GM06990 (cell line): ENCODE results near the gene KRT7.

Experiments used
- DNase-seq: peaks from one replicate; pipeline ENCODE4 v3.0.0-alpha.2; 2011; ENCODE audit not compliant: insufficient read length; ENCODE audit errors: extremely low read depth
- H3K27me3 ChIP-seq: replicated peaks from 2 replicates; pipeline ENCODE4 v1.6.0; 2011; ENCODE audit warnings: low read length; ENCODE audit not compliant: control insufficient read depth, insufficient read depth
- H3K36me3 ChIP-seq: 2 replicates; pipeline ENCODE4 v1.5.1; 2011; ENCODE audit warnings: low read length; ENCODE audit not compliant: control insufficient read depth, insufficient read depth
- H3K4me3 ChIP-seq: replicated peaks from 2 replicates; pipeline ENCODE4 v1.5.1; 2011; ENCODE audit warnings: low read depth, mild to moderate bottlenecking, control low read depth, low read length
- CTCF ChIP-seq: IDR thresholded peaks from 2 replicates; pipeline ENCODE4 v1.5.1; 2011; ENCODE audit warnings: low read length, control low read depth, mild to moderate bottlenecking, inconsistent platforms; ENCODE audit not compliant: insufficient read depth, poor library complexity, severe bottlenecking

The KRT7 gene

DNA sequence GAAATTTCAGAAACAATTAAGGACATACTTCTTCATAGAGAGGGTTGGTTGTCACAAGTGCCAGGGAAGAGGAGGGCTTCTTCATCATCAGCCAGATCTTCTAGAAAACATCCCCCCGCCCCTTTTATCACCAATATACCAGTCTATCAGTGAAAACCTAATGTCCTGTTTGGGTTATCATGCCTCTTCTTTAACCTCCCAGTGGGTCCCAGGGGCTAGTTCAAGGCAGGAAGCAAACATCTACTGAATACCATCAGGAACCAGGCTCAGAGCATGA lies 28.1 kb downstream of the KRT7 start:
- no peak for TF ChIP-seq CTCF
- no peak for DNase-seq
- Histone ChIP-seq H3K27me3 (no peaks in the 10 kb centered on the region), H3K36me3 (no peaks in the 10 kb centered on the region), H3K4me3 (no peak overlapping the region)

DNA sequence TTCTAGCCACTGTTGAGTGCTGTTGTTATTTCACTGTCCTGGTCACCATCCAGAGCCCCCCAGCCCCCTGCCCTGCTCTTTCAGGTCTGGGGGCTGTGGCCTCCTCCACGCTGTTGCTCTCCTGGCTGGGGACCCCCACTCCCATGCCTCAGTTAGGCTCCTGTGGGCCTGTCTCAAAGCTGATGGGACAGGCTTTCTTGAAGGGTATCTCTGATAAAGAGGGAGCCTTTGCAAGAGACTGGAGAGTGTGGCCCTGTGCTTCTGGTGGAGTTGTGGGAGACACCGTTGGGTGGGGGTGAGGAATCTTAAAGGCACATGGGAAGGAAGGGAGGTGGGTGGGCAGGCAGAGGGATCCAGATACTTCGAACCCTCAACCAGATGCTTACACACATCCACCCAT lies 29.2 kb downstream of the KRT7 start:
- Histone ChIP-seq H3K27me3 (no peaks in the 10 kb centered on the region), H3K4me3 (no peak overlapping the region)

GRCh38 chr12:52263761-52264434 lies 30.9 kb downstream of the KRT7 start:
- Histone ChIP-seq H3K4me3 (no peak overlapping the region), H3K27me3 (no peaks in the 10 kb centered on the region), H3K36me3 (no peaks in the 10 kb centered on the region)
- DNase-seq = no peak
- TF ChIP-seq CTCF = no peak

More for the DNA sequence above, 29.2 kb downstream of the KRT7 start:
- no peaks in the 10 kb centered on the region for H3K36me3 ChIP-seq
- TF ChIP-seq CTCF = no peak
- no peak for DNase-seq

- Histone ChIP-seq H3K27me3 (no peaks in the 10 kb centered on the region), H3K4me3 (no peak overlapping the region), H3K36me3 (no peaks in the 10 kb centered on the region)
- no peak for TF ChIP-seq CTCF
- no peak for DNase-seq
Measured at GRCh38 chr12:52264435-52264825, 31.4 kb downstream of the KRT7 start.

DNA sequence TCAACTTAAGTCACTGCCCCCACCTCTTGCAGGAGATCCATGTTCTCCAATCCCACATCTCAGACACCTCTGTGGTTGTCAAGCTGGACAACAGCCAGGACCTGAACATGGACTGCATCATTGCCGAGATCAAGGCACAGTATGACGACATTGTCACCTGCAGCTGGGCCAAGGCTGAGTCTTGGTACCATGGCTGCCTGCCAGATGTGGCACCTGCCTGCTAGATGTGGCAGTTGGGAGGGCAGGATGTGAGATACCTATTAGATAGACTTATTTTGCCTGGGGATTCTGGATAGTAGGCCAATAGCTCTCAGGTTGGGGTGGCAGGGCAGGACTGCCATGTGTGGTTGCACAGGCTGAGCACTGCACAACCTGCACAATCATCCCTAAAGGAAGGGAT lies 33.5 kb downstream of the KRT7 start:
- Histone ChIP-seq H3K36me3 (no peaks in the 10 kb centered on the region), H3K27me3 (no peaks in the 10 kb centered on the region), H3K4me3 (no peak overlapping the region)
- no peak for DNase-seq
- TF ChIP-seq CTCF = no peak

GRCh38 chr12:52267266-52267665 lies 34.2 kb downstream of the KRT7 start:
- TF ChIP-seq CTCF = no peak
- Histone ChIP-seq H3K36me3 (no peaks in the 10 kb centered on the region), H3K4me3 (no peak overlapping the region), H3K27me3 (no peaks in the 10 kb centered on the region)
- DNase-seq = no peak
